ENCODE results near the gene C2CD4D.
"Not testable (repeated sequence)": the region's sequence is repeated elsewhere in the genome, so short reads cannot be mapped to it uniquely, and the experiment has no call there.

DNA sequence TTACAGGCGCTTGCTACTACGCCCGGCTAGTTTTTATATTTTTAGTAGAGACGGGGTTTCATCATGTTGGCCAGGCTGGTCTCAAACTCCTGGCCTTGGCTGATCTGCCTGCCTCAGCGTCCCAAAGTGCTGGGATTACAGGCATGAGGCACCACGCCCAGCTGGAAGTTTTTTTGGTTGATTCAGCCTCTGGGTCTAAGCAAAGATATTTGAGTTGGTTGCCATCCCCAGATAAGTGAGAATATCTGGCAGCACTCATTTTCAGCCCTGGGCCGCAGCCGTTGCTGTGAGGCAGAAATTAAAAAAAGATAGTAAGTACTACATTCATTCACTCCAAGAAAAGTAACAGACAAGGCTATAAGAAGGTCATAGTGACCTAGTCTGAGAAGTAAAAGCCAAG, 15.9 kb upstream of the C2CD4D start:
- TF ChIP-seq CTCF (IDR thresholded peaks at IDR 0.05; ENCODE audit: low read length); EZH2 (optimal IDR thresholded peaks at IDR 0.05; ENCODE audit: low read depth, low read length); EZH2phosphoT487 (IDR thresholded peaks at IDR 0.05; ENCODE audit: low read length): not testable (repeated sequence)

Data from MM.1S (cell line).